SK-N-SH treated with all-trans-retinoic acid at 6 μM for 48 hours (cell line): ENCODE measurements around the gene GAGE12E.
"Not testable (repeated sequence)": the region's sequence is repeated elsewhere in the genome, so short reads cannot be mapped to it uniquely, and the experiment has no call there.

ENCODE experiments used
- ARNTL ChIP-seq: fragments of 450-650 bp; formaldehyde crosslinking; IDR thresholded peaks from 2 replicates; pipeline ENCODE4 v1.5.0; 2020; ENCODE audit warnings: low read depth, mild to moderate bottlenecking, moderate library complexity, borderline replicate concordance
- SNAI2 ChIP-seq: fragments of 250-450 bp; sonication (Bioruptor Pico); IDR thresholded peaks from 2 replicates; pipeline ENCODE4 v1.5.0; 2020; ENCODE audit warnings: mild to moderate bottlenecking, moderate library complexity
- ZFP3 ChIP-seq: fragments of 250-450 bp; sonication (Bioruptor Pico); IDR thresholded peaks from 2 replicates; pipeline ENCODE4 v1.5.0; 2020; ENCODE audit warnings: mild to moderate bottlenecking, moderate library complexity

DNA sequence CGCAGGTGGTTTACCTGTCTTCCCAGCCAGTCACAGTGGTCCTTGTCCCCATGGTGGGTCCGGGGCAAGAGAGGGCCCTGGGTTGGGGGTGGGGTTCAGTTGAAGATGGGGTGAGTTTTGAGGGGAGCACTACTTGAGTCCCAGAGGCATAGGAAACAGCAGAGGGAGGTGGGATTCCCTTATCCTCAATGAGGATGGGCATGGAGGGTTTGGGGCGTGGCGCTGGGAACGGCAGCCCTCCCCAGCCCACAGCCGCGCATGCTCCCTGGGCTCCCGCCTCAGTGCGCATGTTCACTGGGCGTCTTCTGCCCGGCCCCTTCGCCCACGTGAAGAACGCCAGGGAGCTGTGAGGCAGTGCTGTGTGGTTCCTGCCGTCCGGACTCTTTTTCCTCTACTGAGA lies 9.5 kb downstream of the GAGE12E start, which contains the start of gene GAGE12F:
- TF ChIP-seq ARNTL, ZFP3, SNAI2: not testable (repeated sequence)
